NB4 (cell line): ENCODE results near the gene SUN2.

Experiments used
- MYC ChIP-seq: IDR thresholded peaks from 2 replicates; pipeline ENCODE4 v1.6.1; 2011; ENCODE audit warnings: low read depth, low read length
- POLR2A ChIP-seq: IDR thresholded peaks from 2 replicates; pipeline ENCODE4 v1.6.1; 2011; ENCODE audit warnings: mild to moderate bottlenecking; ENCODE audit not compliant: insufficient read length; ENCODE audit errors: extremely low read depth
- TF ChIP-seq, protein P1 (sequence below): IDR thresholded peaks from one replicate; pipeline ENCODE4 v1.5.1; 2012; ENCODE audit warnings: low read depth, low read length
- TF ChIP-seq, protein P2 (sequence below): IDR thresholded peaks from 2 replicates; pipeline ENCODE4 v1.6.1; 2011; ENCODE audit warnings: low read depth, low read length

- TF ChIP-seq, protein P1, sequence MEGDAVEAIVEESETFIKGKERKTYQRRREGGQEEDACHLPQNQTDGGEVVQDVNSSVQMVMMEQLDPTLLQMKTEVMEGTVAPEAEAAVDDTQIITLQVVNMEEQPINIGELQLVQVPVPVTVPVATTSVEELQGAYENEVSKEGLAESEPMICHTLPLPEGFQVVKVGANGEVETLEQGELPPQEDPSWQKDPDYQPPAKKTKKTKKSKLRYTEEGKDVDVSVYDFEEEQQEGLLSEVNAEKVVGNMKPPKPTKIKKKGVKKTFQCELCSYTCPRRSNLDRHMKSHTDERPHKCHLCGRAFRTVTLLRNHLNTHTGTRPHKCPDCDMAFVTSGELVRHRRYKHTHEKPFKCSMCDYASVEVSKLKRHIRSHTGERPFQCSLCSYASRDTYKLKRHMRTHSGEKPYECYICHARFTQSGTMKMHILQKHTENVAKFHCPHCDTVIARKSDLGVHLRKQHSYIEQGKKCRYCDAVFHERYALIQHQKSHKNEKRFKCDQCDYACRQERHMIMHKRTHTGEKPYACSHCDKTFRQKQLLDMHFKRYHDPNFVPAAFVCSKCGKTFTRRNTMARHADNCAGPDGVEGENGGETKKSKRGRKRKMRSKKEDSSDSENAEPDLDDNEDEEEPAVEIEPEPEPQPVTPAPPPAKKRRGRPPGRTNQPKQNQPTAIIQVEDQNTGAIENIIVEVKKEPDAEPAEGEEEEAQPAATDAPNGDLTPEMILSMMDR = no peak
- TF ChIP-seq POLR2A (no peak), MYC (no peak)
- TF ChIP-seq, protein P2, sequence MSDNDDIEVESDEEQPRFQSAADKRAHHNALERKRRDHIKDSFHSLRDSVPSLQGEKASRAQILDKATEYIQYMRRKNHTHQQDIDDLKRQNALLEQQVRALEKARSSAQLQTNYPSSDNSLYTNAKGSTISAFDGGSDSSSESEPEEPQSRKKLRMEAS = no peak
Observed at GRCh38 chr22:38700270-38700788, 55.5 kb downstream of the SUN2 start.
